NCI-H128 (cell line): ENCODE measurements around the gene B4GALT1.

ENCODE experiments used
- DNase-seq: peaks from one replicate; lab custom pipeline; 2025; ENCODE audit not compliant: unreplicated experiment; lab: John Stamatoyannopoulos, UW

B4GALT1 gene

DNA sequence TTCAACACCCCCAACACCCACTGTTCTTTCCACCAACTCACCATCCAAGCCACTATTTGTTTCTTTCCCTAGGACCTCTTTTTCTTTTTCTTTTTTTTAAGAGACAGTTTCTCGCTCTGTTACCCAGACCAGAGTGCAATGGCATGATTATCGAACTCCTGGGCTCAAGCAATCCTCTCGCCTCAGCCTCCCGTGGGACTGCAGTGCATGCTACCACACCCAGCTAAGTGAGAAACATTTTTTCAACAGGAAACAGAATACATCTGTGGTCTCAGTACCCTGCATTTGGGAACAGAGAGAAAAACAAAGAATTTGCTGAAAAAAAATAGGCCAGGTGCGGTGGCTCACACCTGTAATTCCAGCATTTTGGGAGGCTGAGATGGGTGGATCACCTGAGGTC is 24.6 kb downstream of the B4GALT1 start:
- DNase-seq = no peak

- no peak for DNase-seq
These were observed 26.5 kb downstream of the B4GALT1 start for GRCh38 chr9:33140401-33141360.

DNA sequence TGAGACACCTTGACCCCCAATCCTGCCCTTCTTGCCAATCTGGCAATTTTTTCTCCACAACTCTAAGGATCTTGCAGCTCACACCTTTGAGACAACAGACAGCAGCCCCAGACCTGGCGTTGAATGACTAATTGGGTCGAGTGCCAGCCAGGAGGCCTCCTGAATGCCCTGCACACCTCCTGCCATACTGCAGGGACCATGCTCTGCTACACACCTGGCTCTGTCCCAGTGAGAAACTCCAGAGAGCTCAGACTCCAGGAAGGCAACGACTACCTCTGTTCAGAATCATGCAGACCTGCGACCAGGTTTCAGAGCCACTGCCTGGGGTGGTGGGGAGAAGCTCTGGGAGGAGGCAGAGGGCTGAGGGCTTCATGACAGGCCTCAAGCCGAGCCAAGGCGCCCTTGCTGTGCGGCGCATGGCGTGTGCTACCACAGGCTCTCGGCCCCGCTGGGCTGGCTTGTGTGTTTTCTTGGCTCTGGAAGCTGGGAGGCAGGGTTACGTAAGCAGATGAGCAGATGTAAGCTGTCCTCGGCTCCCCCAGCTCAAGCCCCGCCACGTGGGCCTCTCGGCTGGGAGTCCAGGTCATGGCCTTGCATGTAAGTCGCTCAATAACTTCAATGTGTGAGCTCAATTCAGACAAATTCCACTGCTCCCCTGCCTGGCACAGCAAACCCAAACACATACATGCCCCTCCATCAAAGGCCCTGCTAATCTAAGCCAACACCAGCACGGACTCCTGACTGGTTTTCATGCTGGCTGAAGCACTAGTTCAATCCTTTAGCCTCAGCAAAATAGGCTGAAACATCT is 27.5 kb downstream of the B4GALT1 start:
- no peak for DNase-seq

GRCh38 chr9:33138768-33139167 is 28.4 kb downstream of the B4GALT1 start:
- DNase-seq = no peak

- no peak for DNase-seq
These were observed 29.3 kb downstream of the B4GALT1 start for GRCh38 chr9:33137781-33138264.

GRCh38 chr9:33136721-33137670 is 30.1 kb downstream of the B4GALT1 start:
- DNase-seq = no peak

DNA sequence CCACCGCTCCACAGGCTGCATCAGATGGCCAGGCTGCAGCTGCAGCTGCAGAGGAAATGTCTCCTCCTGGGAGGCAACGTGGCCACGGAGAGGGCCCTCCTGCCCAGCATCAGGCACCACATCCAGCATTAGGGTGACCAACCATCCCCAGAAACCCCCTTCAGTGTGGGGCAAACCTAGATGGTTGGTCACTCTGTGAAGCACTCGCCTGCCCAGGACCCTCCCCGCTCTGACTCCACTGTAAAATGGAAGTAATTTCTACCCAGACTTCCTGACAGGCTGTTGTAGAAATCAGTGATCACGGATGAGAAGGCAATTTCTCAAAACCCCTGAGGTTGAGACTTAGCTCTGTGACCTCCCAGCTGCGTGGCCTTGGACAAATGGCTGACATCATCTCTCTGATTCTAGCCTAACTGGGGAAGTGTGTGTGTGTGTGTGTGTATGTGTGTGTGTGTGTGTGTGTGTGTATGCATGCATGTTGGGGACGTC is 31.6 kb downstream of the B4GALT1 start:
- DNase-seq = no peak

DNA sequence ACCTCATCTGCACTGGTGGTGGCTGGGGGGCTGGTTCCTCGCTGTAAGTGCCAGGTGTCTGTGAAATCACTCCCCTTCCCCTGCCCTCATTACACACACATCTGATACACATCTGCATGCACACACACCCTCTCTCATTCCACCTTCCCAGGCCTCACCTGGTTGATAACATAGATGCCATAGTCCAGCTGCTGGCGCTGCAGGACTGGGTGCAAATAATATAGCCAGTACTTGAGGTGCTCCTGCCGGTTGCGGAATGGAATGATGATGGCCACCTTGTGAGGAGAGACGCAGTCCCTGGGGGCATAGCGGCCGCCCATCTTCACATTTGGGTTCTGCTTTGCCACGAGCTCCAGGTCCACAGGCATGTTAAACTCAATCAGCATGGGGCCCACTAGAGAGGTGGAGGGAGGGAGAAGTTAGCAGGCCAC is 32.1 kb downstream of the B4GALT1 start:
- DNase-seq = no peak

DNA sequence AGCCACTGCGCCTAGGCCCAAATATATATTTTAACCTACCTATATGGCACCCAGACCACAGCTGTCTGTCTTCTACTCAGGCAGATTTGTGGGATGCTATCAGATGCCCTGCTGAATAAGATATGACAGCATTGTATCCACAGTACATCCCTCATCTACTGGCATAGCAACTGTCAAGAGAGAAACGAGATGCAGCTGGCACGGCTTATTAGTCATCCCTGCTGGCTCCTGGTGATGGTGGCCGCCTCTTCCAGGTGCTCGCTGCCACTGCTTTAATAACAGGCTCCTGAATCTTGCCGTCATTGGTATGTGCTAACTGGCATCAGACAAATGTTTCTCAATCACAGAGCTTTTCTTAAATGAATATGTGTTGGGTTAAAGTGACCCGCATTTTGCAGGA is 34.0 kb downstream of the B4GALT1 start:
- no peak for DNase-seq

GRCh38 chr9:33131790-33132772 is 35.1 kb downstream of the B4GALT1 start:
- DNase-seq = no peak

DNA sequence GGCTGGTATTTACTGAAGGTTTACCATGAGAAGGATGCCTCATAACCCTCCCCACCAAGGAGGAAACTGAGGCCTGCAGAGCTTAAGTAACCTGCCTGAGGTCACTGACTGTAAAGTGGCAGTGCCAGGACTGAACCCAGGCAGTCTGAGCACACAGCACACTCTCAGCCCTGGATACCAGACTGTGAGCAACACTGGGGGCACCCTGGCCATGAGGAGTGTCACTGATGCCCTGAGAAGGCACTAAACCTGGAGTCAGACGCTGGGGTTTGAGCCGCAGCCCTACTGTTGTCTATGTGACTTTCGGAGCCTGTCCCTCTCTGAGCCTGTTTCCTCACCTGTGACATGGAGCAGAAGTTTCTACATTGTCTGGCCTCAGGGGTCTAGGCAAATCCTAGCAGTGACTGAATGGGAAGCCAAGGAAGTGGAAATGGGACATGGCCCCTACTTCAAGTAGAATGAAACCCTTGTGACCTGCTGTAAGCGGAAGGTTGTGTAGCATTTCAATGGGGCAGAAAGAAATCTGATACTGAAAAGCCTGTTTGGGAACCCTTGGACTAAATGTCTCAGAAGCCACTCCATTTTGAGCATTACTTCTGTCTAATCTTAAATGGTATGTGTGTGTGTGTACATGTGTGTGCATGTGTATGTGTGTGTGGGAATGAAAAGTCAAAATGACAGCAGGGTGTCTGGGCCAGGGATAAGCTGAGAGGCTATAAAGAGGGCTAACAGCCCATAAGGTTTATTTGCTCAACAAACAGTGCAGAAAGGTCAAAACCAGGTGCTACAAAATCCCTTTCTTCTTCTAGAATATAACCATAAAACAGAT is 36.0 kb downstream of the B4GALT1 start:
- DNase-seq = no peak

- no peak for DNase-seq
These were observed 37.0 kb downstream of the B4GALT1 start for GRCh38 chr9:33129886-33130881.

DNA sequence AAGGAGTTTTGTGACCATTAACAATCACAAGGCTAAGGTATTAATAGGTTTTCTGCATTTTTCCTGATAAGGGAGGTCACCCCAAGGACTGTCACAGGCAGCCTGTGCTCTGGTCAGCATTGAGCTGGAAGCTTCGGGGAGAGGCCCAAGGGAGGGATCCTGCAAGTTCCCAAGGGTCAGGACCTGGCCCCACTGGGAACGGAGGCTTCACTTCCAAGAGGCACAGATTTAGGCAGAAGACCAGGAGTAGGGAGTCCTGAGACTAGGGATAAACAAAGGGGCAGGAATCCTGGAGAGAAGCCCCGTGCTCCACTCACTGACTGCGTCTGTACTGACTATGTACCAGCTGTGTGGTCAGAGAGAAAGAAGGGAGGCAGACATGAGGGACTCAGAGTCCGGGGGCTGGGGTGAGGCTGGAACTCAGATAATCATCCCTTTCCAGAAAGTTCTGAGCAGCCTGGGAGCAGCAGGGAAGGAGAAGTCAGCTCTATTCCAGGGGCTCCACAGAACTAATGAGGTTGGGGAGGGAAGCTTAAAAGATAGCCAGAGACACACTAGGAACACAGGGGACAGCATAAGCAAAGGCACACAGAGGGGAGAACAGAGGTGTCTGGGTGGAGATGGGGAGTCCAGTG is 37.8 kb downstream of the B4GALT1 start:
- DNase-seq = no peak

DNA sequence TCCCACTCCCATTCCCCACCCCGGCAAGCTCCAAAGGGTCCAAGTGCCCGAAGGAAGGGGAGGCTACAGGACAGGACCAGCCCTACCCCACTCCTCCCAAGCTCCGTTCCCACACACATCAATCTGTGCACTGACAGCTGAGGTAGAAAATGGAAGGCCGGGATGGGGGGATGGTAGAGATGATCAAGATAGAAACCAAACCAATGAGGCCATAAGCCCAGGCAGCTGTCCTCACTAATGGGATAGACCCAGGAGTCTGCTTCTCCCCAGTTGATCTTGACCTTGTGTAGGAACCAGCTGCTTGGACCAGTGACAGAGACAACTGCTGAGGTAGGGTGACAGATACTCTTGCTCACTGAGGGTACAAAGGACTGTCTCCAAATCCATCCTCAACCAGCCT is 38.6 kb downstream of the B4GALT1 start:
- no peak for DNase-seq

DNA sequence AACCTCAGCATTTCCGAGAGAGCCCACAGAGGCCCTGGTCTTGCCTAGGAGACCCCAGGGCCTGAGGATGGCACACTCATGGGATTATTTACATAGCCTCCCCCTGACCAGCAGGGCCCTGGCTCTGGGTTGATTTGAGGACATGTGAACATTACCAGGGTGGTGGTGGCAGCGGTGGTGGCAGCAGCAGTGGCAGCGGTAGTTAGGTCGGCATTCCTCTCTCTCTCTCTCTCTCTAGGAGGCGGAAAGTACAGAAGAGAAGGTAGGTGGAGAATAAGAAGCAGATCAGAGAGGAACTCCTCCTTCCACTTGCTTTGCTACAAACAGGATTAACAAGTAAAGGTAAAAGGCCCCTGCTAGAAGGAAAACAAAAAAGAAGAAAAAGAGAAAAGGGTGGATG is 39.3 kb downstream of the B4GALT1 start:
- no peak for DNase-seq

- no peak for DNase-seq
These were observed 41.0 kb downstream of the B4GALT1 start for GRCh38 chr9:33125871-33126823.
